GM12878 (cell line): Measurements from ENCODE around the gene PTMA. TPM values are rescaled to one million over a fixed set of nuclear protein-coding genes. Genes with fewer than 3 reads are reported as not detected.
A peak's percentile ranks its signal among the peaks of the same experiment; 100 is the strongest.

Experiments
- CBFB ChIP-seq: IDR thresholded peaks from 2 replicates; pipeline ENCODE4 v1.6.1; 2016; ENCODE audit warnings: antibody characterized with exemption, low read depth
- CHD2 ChIP-seq: IDR thresholded peaks from 2 replicates; pipeline ENCODE4 v1.6.1; 2011; ENCODE audit warnings: low read depth, low read length, improper control_type of control experiment, borderline replicate concordance
- DPF2 ChIP-seq: fragments of 450-650 bp; IDR thresholded peaks from 2 replicates; pipeline ENCODE4 v1.6.1; 2017; ENCODE audit warnings: mild to moderate bottlenecking
- MXI1 ChIP-seq: fragments of 150-350 bp; IDR thresholded peaks from 2 replicates; pipeline ENCODE4 v1.6.1; 2011; ENCODE audit warnings: low read depth, mild to moderate bottlenecking, inconsistent platforms, low read length, improper control_type of control experiment
- POU2F2 ChIP-seq: IDR thresholded peaks from 3 replicates; pipeline ENCODE4 v1.6.1; 2011; ENCODE audit warnings: low read depth, mild to moderate bottlenecking, low read length, borderline replicate concordance
- polyA plus RNA-seq, 11 experiments: library from polyadenylated mRNA; depleted of rRNA in 4 of 11; unstranded in 6 of 11; stranded (reverse) in 5 of 11; fragments of >200 nt; fragmentation: Nextera tagmentation in 4 of 11; fragmentation: Illumina TruSeq in 1 of 11; extraction: Ambion mirVana in 4 of 11; extraction: Trizol in 1 of 11; gene quantifications; 1 replicate in 1 of 11; 2 replicates in 10 of 11; pipeline versions ENCODE4 v1.2.1 to v1.2.3, GENCODE V29; 2011 to 2016; ENCODE audit warnings: inconsistent platforms in 2 of 11, missing spikeins in 2 of 11, low read depth in 1 of 11
- total RNA-seq, 4 experiments: library from RNA; depleted of rRNA in 3 of 4; stranded (reverse); fragments of >200 nt in 3 of 4; fragmentation: Illumina TruSeq in 1 of 4; extraction: Trizol in 1 of 4; gene quantifications; 2 replicates each; pipeline versions ENCODE4 v1.2.1 to v1.2.3, GENCODE V29; 2013 to 2021
- TF ChIP-seq, protein P1 (sequence below): fragments of 450-650 bp; IDR thresholded peaks from 2 replicates; pipeline ENCODE4 v1.6.1; 2016; ENCODE audit warnings: mild to moderate bottlenecking, moderate library complexity, borderline replicate concordance
- TF ChIP-seq, protein P2 (sequence below): IDR thresholded peaks from 2 replicates; pipeline ENCODE4 v1.6.1; 2011; ENCODE audit warnings: low read depth, mild to moderate bottlenecking, low read length, moderate library complexity, borderline replicate concordance; ENCODE audit errors: extremely low read depth
- TF ChIP-seq, protein P3 (sequence below): fragments of 450-650 bp; IDR thresholded peaks from 2 replicates; pipeline ENCODE4 v1.6.1; 2017; ENCODE audit warnings: low read depth, mild to moderate bottlenecking, moderate library complexity
- TF ChIP-seq, protein P4 (sequence below): fragments of 450-650 bp; IDR thresholded peaks from 2 replicates; pipeline ENCODE4 v1.6.1; 2016; ENCODE audit warnings: mild to moderate bottlenecking
- TF ChIP-seq, protein P5 (sequence below): IDR thresholded peaks from 2 replicates; pipeline ENCODE4 v1.6.1; 2012; ENCODE audit warnings: improper control_type of control experiment, low read depth, low read length; ENCODE audit not compliant: insufficient replicate concordance
- TF ChIP-seq, protein P6 (sequence below): fragments of 450-650 bp; IDR thresholded peaks from 2 replicates; pipeline ENCODE4 v1.6.1; 2017; ENCODE audit warnings: mild to moderate bottlenecking, low read depth, inconsistent platforms; ENCODE audit not compliant: poor library complexity, severe bottlenecking

PTMA gene
- total and polyA plus RNA-seq, 10 of the 15 experiments (the other 5 are each of a cell fraction or from before 2014, with no cell fraction given): 1,144 to 5,018 (median 3,464) TPM

DNA sequence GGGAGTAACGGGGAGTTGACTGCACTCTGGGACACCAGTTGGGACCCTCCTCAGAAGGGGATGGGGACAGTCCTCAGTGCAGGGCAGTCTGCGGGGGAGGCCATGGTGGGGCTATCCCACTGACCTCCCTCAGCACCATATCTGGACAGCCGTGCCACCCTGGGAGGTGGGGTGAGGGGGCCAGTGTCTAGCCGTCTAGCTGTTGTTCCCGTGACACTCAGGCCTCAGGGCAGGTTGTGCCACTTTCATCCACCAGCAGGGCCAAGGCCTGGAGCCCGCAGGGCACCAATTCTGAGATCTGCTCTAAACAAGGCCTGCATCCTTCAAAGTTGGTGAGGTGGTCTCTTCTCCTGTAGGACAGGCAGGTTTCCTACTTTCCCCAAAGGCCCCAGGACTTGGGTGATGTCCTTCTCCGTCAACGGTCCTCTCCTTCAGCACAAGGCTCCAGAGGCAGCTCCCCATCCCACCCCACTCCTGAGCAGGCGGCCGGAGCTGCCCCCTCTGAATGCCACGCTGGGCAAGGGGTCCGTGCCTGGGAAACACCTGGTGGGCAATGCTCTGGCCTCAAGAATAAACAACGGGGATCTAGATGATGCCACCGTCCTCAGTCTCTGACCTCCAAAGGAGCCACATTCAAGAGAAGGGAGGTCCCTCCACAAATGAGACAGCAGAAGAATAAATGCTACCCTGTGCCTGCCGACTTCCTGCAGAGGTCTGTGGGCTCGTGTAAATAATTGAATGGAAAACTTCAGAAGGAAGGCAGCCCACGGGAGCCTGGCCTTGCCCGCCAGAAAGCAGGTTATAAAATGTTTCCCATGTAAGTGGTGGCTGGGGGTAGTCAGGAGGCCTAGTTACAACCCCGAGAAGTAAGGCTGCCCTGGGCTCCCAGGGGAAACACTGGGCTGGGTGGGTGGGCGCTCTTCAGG is 42.8 kb upstream of the PTMA start (continued):
- TF ChIP-seq, protein P1, sequence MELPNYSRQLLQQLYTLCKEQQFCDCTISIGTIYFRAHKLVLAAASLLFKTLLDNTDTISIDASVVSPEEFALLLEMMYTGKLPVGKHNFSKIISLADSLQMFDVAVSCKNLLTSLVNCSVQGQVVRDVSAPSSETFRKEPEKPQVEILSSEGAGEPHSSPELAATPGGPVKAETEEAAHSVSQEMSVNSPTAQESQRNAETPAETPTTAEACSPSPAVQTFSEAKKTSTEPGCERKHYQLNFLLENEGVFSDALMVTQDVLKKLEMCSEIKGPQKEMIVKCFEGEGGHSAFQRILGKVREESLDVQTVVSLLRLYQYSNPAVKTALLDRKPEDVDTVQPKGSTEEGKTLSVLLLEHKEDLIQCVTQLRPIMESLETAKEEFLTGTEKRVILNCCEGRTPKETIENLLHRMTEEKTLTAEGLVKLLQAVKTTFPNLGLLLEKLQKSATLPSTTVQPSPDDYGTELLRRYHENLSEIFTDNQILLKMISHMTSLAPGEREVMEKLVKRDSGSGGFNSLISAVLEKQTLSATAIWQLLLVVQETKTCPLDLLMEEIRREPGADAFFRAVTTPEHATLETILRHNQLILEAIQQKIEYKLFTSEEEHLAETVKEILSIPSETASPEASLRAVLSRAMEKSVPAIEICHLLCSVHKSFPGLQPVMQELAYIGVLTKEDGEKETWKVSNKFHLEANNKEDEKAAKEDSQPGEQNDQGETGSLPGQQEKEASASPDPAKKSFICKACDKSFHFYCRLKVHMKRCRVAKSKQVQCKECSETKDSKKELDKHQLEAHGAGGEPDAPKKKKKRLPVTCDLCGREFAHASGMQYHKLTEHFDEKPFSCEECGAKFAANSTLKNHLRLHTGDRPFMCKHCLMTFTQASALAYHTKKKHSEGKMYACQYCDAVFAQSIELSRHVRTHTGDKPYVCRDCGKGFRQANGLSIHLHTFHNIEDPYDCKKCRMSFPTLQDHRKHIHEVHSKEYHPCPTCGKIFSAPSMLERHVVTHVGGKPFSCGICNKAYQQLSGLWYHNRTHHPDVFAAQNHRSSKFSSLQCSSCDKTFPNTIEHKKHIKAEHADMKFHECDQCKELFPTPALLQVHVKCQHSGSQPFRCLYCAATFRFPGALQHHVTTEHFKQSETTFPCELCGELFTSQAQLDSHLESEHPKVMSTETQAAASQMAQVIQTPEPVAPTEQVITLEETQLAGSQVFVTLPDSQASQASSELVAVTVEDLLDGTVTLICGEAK: peak; percentile 14; the same call in 1 of the 2 replicates
- TF ChIP-seq CBFB (no peak), POU2F2 (no peak), DPF2 (0 out of 2 replicates have a peak, but pooled peaks have one; percentile 18), MXI1 (no peak), CHD2 (no peak)
- TF ChIP-seq, protein P2, sequence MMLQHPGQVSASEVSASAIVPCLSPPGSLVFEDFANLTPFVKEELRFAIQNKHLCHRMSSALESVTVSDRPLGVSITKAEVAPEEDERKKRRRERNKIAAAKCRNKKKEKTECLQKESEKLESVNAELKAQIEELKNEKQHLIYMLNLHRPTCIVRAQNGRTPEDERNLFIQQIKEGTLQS: no peak
- TF ChIP-seq, protein P3, sequence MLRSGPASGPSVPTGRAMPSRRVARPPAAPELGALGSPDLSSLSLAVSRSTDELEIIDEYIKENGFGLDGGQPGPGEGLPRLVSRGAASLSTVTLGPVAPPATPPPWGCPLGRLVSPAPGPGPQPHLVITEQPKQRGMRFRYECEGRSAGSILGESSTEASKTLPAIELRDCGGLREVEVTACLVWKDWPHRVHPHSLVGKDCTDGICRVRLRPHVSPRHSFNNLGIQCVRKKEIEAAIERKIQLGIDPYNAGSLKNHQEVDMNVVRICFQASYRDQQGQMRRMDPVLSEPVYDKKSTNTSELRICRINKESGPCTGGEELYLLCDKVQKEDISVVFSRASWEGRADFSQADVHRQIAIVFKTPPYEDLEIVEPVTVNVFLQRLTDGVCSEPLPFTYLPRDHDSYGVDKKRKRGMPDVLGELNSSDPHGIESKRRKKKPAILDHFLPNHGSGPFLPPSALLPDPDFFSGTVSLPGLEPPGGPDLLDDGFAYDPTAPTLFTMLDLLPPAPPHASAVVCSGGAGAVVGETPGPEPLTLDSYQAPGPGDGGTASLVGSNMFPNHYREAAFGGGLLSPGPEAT: no peak
- TF ChIP-seq, protein P4, sequence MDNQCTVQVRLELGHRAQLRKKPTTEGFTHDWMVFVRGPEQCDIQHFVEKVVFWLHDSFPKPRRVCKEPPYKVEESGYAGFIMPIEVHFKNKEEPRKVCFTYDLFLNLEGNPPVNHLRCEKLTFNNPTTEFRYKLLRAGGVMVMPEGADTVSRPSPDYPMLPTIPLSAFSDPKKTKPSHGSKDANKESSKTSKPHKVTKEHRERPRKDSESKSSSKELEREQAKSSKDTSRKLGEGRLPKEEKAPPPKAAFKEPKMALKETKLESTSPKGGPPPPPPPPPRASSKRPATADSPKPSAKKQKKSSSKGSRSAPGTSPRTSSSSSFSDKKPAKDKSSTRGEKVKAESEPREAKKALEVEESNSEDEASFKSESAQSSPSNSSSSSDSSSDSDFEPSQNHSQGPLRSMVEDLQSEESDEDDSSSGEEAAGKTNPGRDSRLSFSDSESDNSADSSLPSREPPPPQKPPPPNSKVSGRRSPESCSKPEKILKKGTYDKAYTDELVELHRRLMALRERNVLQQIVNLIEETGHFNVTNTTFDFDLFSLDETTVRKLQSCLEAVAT: peak; percentile 40; the same call in 1 of the 2 replicates
- TF ChIP-seq, protein P5, sequence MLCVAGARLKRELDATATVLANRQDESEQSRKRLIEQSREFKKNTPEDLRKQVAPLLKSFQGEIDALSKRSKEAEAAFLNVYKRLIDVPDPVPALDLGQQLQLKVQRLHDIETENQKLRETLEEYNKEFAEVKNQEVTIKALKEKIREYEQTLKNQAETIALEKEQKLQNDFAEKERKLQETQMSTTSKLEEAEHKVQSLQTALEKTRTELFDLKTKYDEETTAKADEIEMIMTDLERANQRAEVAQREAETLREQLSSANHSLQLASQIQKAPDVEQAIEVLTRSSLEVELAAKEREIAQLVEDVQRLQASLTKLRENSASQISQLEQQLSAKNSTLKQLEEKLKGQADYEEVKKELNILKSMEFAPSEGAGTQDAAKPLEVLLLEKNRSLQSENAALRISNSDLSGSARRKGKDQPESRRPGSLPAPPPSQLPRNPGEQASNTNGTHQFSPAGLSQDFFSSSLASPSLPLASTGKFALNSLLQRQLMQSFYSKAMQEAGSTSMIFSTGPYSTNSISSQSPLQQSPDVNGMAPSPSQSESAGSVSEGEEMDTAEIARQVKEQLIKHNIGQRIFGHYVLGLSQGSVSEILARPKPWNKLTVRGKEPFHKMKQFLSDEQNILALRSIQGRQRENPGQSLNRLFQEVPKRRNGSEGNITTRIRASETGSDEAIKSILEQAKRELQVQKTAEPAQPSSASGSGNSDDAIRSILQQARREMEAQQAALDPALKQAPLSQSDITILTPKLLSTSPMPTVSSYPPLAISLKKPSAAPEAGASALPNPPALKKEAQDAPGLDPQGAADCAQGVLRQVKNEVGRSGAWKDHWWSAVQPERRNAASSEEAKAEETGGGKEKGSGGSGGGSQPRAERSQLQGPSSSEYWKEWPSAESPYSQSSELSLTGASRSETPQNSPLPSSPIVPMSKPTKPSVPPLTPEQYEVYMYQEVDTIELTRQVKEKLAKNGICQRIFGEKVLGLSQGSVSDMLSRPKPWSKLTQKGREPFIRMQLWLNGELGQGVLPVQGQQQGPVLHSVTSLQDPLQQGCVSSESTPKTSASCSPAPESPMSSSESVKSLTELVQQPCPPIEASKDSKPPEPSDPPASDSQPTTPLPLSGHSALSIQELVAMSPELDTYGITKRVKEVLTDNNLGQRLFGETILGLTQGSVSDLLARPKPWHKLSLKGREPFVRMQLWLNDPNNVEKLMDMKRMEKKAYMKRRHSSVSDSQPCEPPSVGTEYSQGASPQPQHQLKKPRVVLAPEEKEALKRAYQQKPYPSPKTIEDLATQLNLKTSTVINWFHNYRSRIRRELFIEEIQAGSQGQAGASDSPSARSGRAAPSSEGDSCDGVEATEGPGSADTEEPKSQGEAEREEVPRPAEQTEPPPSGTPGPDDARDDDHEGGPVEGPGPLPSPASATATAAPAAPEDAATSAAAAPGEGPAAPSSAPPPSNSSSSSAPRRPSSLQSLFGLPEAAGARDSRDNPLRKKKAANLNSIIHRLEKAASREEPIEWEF: peak; percentile 30
- TF ChIP-seq, protein P6, sequence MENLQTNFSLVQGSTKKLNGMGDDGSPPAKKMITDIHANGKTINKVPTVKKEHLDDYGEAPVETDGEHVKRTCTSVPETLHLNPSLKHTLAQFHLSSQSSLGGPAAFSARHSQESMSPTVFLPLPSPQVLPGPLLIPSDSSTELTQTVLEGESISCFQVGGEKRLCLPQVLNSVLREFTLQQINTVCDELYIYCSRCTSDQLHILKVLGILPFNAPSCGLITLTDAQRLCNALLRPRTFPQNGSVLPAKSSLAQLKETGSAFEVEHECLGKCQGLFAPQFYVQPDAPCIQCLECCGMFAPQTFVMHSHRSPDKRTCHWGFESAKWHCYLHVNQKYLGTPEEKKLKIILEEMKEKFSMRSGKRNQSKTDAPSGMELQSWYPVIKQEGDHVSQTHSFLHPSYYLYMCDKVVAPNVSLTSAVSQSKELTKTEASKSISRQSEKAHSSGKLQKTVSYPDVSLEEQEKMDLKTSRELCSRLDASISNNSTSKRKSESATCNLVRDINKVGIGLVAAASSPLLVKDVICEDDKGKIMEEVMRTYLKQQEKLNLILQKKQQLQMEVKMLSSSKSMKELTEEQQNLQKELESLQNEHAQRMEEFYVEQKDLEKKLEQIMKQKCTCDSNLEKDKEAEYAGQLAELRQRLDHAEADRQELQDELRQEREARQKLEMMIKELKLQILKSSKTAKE: no peak
